ENCODE results near the gene HBD. TPM values are rescaled to one million over a fixed set of nuclear protein-coding genes. Genes with fewer than 3 reads are reported as not detected.

HBD gene
- total and polyA plus RNA-seq, 11 donors, result 4.2 TPM; not detected in 10

DNA sequence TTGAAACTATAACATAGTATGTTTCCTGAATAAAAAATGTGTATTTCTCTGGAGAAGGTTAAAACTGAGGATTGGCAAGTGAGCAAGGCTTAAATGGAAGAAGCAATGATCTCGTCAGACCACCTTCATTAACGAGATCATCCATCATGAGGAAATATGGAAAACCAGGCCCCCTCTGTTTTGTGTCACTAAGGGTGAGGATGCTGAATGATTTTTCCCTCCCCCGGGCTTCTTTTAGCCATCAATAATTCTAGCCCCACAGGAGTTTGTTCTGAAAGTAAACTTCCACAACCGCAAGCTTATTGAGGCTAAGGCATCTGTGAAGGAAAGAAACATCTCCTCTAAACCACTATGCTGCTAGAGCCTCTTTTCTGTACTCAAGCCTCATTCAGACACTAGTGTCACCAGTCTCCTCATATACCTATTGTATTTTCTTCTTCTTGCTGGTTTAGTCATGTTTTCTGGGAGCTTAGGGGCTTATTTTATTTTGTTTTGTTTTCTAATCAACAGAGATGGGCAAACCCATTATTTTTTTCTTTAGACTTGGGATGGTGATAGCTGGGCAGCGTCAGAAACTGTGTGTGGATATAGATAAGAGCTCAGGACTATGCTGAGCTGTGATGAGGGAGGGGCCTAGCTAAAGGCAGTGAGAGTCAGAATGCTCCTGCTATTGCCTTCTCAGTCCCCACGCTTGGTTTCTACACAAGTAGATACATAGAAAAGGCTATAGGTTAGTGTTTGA, 41.3 kb upstream of the HBD start:
- 49 to 55% (median 53%) methylated on average over 6 of the region's 6 CpGs for WGBS, 4 donors
- intact Hi-C loops (cut with DNase I), result no loop called here

DNA sequence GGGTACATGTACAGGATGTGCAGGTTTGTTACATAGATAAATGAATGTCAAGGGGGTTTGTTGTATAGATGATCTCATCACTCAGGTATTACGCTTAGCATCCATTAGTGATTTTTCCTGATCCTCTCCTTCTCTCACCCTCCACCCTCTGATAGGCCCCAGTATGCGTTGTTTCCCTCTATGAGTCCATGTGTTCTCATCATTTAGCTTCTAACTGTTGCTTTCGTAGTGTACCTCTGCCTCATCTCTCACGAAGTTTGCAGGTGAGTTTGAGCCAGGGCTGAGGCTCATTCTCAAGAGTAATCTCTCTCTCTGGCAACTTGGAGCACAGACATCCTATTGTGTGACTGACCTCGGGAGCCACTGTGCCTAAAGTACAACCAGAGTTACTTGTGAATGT, 40.1 kb upstream of the HBD start:
- intact Hi-C loops (cut with DNase I), result no loop called here
- DNase-seq, result no peak

More for the DNA sequence above, 41.3 kb upstream of the HBD start:
- H3K36me3 ChIP-seq, result no peaks in the 10 kb centered on the region
- H3K27ac ChIP-seq, result no peak overlapping the region
- H3K4me3 ChIP-seq, result no peak overlapping the region
- no peaks in the 10 kb centered on the region for H3K27me3 ChIP-seq
- DNase-seq (no peak), ATAC-seq (no peak)
- peaks cover 0 to under 1% (median 0%) of the 10 kb centered on the region in 12 donors for H3K4me1 ChIP-seq
- H3K9me3 ChIP-seq, result no peaks in the 10 kb centered on the region
- TF ChIP-seq POLR2A (IDR thresholded peaks at IDR 0.05), result no peak
- TF ChIP-seq CTCF (IDR thresholded peaks at IDR 0.05), result no peak

DNA sequence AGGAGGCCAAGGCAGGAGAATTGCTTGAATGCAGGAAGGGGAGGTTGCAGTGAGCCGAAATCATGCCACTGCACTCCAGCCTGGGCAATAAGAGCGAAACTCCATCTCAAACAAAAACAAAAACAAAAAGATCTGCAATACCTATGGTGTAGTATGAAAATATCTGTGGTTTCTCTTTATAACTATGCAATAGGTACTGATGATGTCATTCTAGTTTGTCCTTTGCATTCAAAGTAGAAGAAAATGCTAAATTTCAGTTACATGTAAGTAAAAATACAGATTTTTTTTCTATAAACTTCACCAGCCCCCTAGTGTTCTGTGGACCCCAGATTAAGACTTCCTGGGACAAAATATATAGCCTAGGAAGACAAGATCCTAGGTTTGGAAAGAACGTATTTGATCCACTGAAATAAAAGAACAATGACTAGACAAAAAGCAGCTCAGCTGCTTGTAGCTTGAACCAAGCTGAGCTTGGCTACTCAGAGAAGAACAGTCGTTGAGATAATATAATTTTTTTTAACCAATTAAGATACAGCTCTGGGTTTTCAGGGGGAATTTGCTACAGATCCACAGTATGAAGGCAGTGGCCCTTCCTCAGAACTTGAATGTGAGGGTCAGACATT, 38.2 kb upstream of the HBD start:
- no peaks in the 10 kb centered on the region for H3K4me1 ChIP-seq
- no peaks in the 10 kb centered on the region for H3K36me3 ChIP-seq
- no peaks in the 10 kb centered on the region for H3K27me3 ChIP-seq
- H3K27ac ChIP-seq, result no peak overlapping the region
- DNase-seq (no peak), ATAC-seq (no peak)
- intact Hi-C loops (cut with DNase I), result no loop called here
- TF ChIP-seq CTCF (IDR thresholded peaks at IDR 0.05) (no peak), POLR2A (IDR thresholded peaks at IDR 0.05) (no peak)
- no peaks in the 10 kb centered on the region for H3K9me3 ChIP-seq
- 70 to 77% (median 73%) methylated on average over 4 of the region's 4 CpGs for WGBS, 4 donors
- no peak overlapping the region for H3K4me3 ChIP-seq

More for the DNA sequence above, 40.1 kb upstream of the HBD start:
- Histone ChIP-seq H3K27ac (no peak overlapping the region), H3K4me3 (no peak overlapping the region), H3K27me3 (no peaks in the 10 kb centered on the region), H3K4me1 (no peaks in the 10 kb centered on the region), H3K36me3 (no peaks in the 10 kb centered on the region), H3K9me3 (no peaks in the 10 kb centered on the region)
- TF ChIP-seq CTCF (IDR thresholded peaks at IDR 0.05), result no peak
- TF ChIP-seq POLR2A (IDR thresholded peaks at IDR 0.05), result no peak
- no peak for ATAC-seq
- WGBS, 4 donors, result 56 to 69% (median 64%) methylated on average over 5 of the region's 5 CpGs

DNA sequence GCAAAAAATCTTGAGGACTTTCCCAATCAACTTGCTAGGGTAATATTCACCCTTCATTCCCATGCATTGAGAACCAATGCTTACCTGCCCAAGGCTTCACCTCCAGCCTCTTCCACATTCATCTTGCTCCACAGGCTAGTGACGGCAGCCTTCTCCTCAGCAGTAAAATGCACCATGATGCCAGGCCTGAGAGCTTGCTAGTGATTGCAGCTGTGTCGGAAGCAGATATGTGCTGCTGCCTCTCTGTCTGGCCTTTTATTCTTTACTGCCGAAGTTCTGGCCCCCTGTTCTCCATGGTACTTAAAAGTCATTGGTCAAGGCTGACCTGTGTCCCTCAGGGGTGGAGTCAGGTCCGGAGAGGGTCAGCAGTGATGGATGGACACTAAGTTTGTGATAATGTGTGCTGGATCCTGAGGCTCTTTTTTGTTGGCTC, 35.4 kb upstream of the HBD start, which contains the start of gene HBE1:
Gene HBE1 (minus strand): TSS at position 231 of the 433 bp plus-strand sequence. CDS start 55 bp downstream, at position 176.
- Histone ChIP-seq H3K4me3 (no peak within 1 kb of the TSS), H3K36me3 (no peaks in the 10 kb centered on the region), H3K27ac (no peak within 1 kb of the TSS), H3K9me3 (no peaks in the 10 kb centered on the region), H3K27me3 (no peaks in the 10 kb centered on the region), H3K4me1 (no peaks in the 10 kb centered on the region)
- intact Hi-C loops (cut with DNase I), result no loop called here
- DNase-seq (no peak), ATAC-seq (no peak)
- TF ChIP-seq CTCF (IDR thresholded peaks at IDR 0.05), result no peak
- no peak for TF ChIP-seq POLR2A (IDR thresholded peaks at IDR 0.05)
- WGBS, 4 donors, result 42 to 61% (median 53%) methylated on average over 4 of the region's 4 CpGs

All from heart left ventricle (tissue), 16 donors.